Inflammatory macrophage treated with lipopolysaccharide for 4 hours (primary cell): ENCODE data around the gene GNA12.

Experiments used
- DNase-seq: peaks from one replicate; pipeline ENCODE4 v3.0.0-alpha.2; 2020

The GNA12 gene

DNA sequence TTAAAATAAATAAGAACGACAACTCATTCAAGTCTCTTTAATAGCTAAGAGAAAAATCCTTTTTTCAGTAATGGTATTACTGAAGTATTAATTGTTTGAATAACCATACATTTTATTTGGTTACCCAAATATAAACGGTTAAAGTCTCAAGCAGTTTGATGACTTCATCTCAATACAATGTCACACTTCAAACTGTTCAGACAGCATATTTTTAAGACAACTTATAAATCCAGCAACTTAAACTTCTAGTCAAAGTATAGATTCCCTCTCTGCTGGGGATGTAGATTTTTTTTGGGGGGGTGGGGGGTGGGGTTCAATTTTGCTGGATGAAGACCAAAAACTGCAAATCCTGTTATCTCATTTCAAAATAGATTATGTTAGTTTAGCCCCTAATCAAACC, 42.0 kb downstream of the GNA12 start:
- DNase-seq, result no peak

DNA sequence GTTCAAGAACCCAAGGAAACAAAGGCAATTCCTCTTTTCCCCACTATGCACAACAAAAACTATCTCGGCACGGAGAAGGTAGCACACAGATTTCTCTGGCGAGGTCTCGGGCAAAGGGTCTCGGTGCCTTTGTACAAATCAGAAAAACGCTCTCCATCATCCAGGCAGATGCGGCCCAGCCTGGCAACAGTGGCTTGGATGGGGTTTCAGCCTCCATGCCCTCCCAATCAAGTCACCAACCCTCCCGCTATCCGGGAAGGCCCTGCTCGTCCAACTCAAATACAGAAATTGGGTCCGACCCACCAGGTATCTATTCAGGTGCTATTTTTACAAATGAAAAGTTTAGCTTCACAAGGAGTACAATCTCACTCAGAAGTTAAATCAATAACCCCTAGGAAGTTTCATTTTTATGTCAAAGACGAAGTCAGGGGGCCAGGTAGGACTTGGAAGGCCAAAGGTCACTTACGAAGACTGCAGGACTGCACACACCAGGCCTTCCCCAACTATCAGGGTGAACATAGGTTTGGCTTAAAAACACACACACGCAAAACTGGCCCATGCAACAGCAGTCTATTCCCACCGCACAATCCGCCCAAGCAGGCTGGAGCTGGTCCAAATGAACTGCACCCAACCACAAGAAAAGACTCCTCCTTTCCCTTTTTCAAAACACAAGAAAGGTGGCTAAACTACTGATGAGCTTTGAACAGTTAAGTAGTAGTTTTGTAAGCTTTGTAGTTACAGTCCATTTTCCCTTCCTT, 43.0 kb downstream of the GNA12 start:
- no peak for DNase-seq

DNA sequence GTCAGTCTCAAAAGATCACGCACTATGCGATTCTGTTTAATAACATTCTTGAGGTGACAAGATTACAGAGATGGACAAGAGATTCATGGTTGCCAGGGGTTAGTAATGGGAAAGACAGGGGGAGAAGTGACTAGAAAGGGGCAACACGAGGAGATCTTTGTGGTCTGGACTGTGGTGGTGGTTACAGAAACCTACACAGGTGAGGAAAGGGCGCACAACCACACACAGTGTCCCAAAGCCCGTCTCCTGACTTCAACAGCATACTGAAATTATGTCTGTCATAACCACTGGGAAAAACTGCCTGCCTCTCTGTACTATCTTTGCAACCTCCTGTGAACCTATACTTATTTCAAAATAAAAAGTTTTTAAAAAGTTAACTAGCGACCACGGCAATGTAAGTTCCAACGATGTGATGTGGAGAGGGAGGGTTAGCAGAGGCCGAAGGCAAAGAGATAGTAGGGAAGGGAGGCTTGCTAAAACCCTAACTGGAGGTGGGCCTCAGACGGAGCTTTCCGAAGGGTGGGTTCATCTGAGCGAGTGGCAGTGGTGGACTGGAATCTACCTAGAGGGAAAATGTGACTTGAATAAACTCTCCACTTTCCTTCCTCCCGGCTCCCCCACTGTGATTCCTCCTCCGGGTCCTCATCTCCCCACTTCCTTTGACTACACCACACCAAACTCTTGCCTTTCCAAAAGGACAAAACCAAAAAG, 43.7 kb downstream of the GNA12 start:
- no peak for DNase-seq

DNA sequence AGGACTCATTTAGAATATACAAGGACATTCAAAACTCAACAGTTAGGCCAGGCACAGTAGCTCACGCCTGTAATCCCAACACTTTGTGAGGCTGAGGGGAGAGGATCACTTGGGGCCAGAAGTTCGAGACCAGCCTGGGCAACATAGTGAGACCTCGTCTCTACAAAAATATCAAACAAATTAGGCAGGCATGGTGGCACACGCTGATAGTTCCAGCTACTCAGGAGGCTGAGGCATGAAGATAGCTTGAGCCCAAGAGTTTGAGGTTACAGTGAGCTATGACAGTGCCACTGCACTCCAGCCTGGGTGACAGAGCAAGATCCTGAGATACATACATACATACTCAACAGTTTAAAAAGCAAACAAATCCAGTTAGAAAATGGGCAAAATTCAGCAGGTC, 44.9 kb downstream of the GNA12 start:
- DNase-seq, result no peak

DNA sequence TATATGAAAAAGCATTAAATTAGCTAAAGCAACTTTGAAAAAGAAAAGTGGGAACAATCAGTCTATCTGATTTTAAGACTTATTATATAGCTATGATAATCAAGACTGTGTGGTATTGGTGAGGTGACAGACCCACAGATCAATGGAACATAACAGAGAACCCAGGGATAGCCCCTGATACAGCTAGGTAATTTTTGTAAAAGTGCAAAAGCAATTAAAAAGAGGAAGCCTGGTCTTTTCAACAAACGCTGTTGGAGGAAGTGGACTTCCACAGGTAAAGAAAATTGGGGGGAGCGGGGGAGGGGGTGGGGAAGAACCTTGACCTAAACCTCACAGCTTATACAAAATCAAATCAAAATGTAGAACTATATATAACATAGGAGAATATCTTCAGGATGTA, 45.4 kb downstream of the GNA12 start:
- no peak for DNase-seq

DNA sequence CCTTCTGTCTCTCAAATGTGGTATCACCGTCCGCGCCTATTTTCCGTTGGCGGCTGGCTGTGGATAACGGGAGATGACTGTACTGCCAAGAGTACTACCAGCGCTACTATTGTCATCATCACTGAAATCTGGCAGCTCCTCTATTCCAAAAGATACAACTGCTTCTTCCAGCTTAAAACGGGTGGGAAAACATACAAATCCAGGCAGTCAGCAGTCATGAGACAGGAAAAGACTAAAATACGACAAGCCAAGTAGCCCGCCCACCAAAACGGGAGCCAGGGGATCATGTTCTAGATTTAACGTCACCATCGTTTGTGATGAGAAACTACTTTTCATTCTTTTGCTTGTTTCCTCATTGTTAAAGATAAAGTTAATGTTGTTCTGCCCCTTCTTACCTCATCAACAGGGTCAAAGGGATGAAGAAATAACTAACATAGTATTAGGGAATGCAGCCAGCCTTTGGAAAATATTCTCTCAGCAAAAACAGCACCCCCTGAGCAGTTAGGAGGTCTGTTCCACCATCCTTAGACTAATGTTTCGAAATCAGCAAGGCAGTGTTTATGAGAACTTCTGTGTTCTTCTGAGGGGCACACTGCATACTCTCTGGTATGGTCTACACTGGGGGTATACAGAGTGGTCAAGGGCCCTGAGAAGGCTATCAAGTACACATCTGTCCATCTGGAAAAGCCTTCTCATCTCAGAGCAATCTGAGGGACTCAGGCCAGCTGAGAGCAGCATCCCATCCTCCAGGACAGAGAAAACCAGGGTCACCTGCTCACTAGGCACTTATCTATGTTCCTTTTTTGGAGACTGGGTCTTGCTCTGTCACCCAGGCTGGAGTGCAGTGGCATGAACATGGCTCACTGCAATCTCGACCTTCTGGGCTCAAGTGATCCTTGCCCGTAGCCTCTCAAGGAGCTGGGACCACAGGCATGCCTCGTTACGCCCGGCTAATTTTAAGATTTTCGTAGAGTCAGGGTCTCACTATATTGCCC, 47.5 kb downstream of the GNA12 start:
- peak; percentile 51 for DNase-seq

DNA sequence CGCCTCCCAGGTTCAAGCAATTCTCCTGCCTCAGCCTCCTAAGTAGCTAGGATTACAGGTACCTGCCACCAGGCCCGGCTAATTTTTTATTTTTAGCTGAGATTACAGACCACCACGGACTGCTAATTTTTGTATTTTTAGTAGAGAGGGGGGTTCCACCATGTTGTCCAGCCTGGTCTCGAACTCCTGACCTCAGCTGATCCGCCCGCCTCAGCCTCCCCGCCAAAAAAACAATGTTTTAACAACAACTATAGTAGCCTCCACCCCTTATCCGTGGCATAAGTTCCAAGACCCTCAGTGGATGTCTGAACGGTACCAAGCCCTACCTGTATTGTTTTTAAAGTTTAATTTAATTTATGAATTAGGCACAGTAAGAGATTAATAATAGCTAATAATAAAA, 48.2 kb downstream of the GNA12 start:
- no peak for DNase-seq

DNA sequence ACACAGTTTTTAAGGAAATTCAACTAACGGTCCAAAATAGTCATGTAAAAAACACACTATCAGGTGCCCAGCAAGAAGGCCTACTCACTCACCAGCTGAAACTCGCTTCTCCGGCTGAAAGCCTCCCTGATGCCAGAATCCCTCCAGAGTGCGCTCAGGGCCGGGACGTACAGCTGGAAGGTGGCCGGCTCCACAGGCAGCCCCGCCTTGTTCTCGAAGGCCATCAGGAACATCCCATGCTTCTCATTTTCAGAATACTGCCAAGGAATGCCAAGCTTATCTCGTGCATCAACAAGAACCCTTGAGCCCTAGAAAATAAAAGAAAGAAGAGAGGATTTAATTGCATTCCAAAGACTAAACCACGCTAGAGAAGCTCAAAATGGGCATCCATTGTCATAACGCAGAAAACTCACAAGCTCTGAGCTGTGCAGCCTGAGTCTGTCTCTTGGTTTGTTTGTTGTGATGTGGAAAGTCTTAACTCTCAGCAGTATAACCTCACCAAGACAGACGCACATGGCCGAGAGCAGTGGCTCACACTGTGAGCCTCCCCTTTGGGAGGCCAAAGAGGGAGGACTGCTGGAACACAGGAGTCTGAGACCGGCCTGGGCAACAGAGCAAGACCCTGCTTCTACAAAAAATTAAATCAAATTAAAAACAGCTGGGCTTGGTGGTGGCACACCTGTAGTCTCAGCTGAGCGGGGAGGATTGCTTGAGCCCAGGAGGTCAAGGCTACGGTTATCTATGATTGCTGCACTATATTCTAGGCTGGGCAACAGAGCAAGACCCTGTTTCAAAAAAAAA, 49.1 kb downstream of the GNA12 start:
- DNase-seq, result no peak

DNA sequence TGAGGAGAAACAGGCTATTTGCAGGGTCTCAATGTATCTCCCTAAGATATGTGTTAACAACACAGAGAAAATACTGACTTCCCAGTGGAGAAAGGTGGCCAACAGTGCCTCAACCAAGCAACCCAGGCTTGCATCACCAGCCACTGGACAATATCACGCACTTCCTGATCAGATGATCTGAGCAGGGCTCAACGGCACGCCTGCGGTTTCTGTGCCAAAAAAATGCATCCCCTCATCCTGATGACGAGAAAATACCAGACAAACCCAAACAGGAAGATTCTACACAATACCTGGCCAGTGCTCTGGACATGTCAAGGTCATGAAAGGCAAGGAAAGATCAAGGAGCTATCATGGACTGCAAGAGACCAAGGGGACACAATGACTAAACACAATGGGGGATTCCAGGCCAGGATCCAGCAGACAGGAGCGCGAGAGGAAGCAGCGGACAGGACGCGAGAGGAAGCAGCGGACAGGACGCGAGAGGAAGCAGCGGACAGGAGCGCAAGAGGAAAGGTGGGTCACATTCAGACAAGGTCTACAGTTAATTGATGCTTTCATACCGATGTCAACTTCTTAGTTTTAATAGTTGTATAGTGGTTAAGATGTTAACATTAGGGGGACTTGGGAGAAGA, 51.1 kb downstream of the GNA12 start:
- DNase-seq, result peak; percentile 73

DNA sequence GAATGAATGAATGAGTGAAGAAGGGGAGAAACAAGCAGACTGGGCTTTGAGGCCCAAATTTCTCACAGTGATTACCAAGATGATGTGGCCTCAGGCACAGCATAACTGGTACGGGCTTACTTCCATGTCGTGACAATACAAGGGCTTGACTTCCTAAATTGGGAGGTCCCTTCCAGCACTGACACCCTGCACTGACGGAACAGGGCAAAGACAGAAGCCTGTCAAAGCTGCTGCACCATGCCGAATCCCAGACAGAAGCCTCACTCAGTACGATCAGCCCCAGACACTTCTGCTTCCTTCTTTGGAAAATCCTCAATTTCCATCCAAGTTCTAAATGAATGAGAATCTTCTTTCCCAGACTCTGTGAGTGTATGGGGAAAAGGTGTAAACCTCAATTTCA, 51.9 kb downstream of the GNA12 start:
- peak; percentile 32 for DNase-seq

DNA sequence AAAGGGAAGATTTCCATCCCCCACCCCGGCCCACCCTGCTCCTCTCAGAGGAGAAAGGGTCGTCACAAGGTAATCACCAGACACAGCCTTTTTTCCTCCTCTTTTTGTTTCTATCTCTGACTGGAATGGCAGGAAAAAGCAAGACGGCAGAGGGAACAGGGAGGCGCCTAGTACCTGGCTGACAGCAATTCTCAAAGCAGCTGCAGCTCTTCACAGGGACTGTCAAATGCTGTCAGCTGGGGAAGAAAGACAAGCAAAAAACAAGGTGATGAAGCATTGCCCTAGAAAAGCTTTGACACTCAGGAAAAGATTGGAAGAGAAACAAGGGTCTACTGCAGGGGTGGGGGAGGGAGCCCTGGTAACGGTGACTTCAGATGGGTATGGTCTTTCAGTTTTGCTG, 52.7 kb downstream of the GNA12 start:
- no peak for DNase-seq

DNA sequence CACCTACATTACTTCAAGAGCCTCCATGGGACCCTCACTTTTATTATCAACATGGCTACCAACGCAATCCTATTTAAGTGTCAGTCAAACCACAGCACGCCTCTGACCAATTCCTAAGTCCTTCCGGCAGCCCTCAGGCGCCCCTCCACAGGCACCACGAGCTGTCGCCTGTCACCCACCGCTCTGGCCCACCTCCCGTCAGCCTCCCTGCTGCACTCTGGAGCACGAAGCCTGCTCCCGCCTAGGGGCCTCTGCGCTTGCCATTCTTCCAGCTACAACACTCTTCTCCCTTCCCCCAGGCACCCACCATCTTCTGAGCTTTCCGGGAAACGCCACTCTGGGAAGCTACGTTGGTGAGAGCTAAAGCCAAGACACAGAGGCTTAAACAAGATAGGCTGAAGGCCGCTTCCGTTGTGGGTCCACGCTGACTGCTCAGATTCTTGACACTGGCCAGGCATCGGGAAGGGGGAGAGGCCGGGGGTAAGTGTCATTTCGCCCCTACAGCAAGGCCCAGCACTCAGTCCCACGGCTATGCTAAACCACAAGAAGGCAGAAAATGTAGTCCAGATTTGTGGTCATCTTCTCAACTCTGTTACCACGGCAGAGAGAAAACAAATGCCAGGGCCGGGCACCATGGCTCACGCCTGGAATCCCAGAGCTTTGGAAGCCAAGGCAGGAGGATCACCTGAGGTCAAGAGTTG, 56.7 kb downstream of the GNA12 start:
- DNase-seq, result no peak

DNA sequence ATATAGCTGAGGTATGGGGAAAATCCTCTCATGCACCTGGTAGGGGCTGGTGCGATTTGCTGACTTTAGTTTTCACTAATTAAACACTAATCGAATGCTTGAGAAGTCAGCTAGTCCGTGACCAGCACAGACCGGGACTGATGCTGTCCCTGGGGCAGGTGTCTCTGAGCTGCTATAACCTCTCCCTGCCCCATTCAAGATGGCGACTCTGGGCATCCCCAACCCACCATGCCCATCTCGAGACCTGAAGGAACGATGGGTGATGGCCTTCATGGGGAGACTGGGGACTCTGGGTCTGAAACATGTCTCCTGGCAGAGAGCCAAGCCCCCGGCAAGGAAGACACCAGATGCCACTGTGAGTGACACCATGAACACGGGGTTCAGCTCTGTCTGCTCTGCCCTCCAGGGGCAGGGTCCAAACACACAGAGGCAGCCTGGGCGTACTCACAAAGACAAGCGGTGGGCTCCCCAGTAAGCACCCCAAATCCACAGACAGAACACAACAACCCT, 57.4 kb downstream of the GNA12 start:
- no peak for DNase-seq

DNA sequence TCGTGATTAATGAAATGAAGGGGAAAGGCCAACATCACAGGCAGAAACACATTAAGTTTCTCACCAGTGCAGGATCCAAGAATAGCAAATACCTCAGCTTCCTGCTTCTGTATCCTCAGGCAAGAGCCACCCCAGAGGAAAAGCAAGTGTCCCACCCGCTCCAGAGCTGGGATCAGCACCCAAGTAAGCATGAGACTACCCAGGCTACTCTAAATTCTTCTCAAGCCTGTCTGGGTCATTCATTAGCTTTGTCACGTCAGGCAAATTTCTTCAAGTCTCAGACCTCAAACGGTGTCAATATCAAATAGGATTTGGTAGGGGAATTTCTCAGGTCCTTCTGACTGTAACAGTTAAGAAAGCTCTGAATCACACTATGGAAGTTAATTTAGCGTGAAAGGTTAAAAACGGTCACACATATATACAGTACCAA, 59.0 kb downstream of the GNA12 start:
- DNase-seq, result peak; percentile 33

DNA sequence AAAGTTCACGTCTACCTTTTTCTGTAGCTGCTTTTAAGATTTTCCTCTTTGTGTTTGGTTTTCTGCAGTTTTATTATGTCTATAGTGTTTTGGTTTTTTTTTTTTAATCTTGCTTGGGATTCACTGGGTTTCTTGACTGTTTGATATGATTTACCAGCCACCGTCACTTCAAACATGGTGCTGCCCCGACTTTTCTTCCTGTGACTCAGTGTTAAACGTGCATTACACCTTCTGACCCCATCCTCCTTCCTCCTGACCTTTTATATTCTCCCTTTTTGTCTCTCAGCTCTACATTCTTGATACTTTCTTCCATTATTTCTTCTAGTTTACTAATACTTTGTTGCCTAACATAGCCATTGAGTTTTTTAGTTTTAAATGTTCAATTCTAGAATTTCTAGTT, 61.5 kb downstream of the GNA12 start:
- no peak for DNase-seq

DNA sequence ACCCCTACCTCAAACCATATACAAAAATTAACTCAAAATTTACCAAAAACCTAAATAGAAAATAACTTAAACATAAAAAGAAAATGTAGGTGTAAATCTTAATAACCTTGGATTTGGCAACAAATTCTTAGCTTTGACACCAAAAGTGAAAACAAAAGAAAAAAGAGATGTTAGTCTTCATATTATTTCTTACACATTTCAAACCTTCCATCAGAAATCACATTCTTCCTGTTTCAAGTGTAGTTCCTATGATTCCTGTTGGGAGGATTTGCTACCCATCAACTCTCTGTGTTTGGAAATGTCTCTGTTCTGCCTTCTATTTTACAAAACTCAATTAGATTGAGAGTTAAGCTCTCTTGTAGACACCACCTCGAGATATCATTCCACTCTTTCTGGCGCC, 62.0 kb downstream of the GNA12 start:
- peak; percentile 75 for DNase-seq

DNA sequence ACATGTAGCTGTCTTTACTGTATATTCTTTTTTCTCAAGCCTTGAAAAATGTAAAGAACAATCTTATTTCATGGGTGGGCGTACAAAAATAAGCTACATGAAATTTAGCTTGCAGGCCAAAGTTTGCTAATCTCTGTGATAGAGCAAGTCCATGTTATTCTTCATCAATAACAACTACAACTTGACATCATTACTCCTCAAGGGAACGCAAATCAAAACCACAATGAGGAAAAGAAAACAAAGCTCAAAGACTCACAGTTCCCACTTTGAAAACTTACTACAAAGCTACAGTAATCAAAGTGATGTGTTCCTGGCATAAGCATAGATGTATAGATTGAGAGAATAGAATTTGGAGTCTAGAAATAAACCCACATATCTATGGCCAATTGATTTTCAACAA, 62.5 kb downstream of the GNA12 start:
- peak; percentile 74 for DNase-seq

DNA sequence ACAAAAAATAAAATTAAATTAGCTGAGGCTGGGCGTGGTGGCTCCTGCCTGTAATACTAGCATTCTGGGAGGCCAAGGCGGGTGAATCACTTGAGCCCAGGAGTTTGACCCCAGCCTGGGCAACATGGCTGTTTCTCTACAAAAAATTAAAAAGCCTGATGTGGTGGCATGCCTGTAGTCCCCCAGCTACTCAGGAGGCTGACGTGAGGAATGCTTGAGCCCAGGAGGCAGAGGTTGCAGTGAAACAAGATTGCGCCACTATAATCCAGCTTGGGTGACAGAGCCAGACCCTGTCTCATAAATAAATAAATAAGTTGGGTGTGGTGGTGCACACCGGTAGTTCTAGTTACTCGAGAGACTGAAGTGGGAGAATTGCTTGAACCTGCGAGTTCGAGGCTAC, 65.1 kb downstream of the GNA12 start:
- DNase-seq, result no peak

DNA sequence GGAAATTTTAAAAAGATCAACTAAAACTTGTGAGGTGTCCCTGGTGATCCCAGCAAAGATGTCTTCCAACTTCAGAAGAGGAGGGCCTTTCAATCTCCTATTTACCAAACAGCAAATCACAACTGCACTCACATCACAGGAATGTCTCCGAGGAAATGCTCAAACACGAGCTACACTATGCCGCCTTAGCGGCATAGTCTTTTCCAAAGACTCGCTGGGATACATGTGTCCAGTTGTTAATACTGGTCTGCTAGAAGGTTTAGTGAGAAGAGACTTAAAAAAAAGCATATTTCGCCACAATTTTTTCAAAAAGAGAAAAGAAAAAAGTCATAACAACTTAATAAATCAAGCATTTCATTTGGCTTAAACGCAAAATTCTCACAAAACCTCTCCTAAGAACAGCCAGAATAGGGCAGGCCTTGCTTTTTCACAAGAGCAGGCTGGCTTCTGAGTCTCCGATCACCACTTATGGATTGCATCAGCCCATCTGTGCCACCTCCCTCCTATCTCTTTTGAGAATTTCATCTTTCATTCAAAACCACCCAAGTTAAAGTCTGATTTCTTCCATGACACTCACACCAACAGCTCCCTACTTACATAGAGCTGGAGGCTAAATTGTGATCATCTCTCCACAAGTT, 66.1 kb downstream of the GNA12 start:
- no peak for DNase-seq

DNA sequence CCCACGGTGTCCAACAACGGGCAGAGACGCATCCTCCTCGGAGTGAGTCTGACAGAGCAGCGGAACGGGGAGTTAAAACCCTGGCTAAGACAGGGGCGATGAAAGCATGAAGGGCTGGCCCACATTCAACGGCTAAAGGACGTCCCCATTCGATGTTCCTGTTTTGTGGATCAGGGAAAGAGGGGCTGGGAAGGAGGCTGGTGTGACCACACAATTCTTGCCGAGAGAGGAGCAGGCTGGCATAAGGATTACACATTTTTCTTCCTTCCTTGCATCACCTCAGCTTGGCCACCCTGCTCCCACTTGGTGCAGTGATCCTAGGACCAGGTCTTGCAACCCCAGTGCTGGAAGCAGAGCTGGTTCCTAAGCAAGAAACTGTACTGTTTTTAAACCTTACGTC, 67.7 kb downstream of the GNA12 start:
- peak; percentile 44 for DNase-seq

DNA sequence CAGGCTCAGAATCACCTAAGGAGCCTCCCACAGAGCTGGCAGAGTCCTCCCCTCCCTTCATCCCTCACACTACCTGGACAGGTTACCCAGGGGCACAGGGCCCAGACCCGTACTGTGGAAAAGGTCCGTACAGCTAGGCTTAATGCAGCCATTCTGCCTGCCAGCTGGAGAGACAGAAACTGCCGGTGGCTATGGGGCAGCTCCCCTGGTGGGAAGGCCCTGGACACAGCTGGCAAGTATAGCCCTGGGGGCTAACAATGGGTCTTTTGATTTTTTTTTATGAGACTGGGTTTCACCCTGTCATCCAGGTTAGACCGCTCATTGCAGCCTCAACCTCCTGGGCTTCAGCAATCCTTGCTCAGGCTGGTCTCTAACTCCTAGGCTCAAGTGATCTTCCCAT, 68.3 kb downstream of the GNA12 start:
- DNase-seq, result no peak
